GM12874 (cell line): ENCODE measurements around the gene ROBO3.

Experiments used
- TF ChIP-seq, protein P1 (sequence below): IDR thresholded peaks from 2 replicates; pipeline ENCODE4 v1.5.1; 2011; ENCODE audit warnings: low read depth, mild to moderate bottlenecking, control low read depth, low read length, moderate library complexity; ENCODE audit not compliant: insufficient read depth

ROBO3 gene

DNA sequence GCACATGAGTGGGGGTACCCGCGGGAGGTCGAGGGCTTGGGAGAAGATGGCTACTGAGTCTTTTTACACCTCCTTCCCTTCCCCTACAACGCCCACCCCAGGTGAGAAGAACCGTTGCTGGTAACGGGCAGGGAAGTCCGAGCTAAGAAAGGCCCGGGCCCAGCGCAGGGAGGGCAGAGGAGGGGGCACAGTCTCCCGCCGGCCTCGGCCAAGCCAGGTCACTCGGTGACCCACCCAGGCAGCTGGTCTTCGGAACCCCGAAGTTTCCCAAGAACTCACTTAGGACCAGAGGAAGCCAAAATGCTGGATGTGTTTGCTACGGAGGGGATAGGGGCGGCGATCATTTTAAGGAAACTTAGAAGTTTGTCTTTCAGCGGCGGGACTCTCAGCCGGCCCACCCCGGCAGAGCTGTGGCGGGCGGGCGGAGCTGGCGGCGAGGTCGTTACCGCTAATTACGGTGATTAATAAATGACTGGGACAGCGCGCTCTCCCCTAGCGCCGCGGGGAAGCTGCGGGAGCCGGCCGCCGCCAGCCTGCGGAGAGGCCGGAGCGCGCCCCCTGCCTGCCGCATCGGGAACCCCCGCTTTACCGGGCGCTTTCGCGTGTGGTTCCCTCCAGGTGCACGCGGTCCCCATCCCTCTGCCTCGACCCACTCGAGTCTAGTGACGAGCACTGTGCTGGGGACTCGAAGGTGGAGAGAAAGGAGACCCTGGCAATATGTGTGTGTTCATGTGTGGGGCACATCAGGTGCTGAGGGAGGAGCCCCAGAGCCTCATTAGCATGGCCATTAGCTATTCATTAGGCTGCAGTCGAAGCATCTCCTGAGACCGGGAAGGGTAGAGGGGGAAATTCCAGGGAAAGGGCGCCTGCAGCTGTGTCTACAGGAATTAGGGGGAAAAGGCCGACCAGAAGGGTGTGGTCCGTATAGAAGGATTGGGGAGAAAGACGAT lies 945 bp downstream of the ROBO3 start:
- TF ChIP-seq, protein P1, sequence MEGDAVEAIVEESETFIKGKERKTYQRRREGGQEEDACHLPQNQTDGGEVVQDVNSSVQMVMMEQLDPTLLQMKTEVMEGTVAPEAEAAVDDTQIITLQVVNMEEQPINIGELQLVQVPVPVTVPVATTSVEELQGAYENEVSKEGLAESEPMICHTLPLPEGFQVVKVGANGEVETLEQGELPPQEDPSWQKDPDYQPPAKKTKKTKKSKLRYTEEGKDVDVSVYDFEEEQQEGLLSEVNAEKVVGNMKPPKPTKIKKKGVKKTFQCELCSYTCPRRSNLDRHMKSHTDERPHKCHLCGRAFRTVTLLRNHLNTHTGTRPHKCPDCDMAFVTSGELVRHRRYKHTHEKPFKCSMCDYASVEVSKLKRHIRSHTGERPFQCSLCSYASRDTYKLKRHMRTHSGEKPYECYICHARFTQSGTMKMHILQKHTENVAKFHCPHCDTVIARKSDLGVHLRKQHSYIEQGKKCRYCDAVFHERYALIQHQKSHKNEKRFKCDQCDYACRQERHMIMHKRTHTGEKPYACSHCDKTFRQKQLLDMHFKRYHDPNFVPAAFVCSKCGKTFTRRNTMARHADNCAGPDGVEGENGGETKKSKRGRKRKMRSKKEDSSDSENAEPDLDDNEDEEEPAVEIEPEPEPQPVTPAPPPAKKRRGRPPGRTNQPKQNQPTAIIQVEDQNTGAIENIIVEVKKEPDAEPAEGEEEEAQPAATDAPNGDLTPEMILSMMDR = peak; percentile 57

DNA sequence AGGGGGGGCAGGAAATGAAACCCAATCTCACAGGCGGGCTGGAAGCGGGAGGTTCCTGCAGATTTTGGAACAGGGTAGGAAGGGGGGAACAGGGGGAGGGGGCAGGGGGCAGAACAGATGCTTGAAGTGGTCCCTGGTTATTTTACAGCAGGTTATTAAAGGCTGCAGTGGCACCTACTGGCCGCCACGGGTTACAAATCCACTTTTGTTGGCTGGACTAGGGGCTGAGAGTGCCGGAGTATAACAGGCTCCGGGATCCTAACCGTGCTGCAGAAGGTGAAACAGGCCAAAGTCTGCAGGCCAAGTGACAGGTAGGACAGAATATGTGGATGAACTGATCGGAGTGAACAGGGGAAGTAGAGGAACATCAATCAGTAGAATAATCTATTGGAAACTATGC lies 2.5 kb downstream of the ROBO3 start:
- TF ChIP-seq, protein P1 = peak; percentile 53

DNA sequence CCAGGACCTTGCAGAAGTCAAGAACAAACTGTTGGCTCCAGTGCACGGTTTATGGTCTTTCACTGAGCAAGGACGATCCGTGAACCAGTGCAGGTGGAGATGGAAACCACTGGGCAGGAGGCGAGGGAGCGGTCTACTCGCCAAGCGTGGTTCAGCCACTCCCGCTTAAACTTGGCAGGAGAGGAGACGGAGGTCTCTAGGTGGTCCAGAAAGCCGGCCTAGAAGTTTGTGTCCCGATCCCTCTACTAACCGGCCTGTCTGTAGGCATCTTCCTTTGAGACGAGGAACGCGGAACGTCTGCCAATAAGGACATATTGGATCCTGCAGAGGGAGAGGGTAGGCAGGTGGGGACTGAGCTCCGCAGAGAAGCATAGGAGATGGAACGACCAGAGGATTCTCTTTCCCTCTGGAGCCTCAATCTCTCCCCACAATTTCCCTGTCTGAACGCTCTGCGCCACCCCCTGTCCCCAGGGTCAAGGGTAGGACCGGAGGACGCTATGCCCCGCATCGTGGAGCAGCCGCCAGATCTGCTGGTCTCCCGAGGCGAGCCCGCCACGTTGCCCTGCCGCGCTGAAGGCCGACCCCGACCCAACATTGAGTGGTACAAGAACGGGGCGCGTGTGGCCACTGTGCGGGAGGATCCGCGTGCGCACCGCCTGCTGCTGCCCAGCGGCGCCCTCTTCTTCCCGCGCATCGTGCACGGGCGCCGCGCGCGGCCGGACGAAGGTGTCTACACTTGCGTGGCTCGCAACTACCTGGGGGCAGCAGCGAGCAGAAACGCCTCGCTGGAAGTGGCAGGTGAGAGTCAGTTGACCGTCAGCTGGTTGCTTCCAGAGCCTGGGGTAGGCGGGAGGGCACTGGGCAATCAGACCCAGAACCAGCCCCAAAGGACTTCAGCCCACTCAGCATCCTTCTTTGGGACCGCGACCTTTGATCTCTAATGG lies 3.4 kb downstream of the ROBO3 start:
- TF ChIP-seq, protein P1 = no peak

DNA sequence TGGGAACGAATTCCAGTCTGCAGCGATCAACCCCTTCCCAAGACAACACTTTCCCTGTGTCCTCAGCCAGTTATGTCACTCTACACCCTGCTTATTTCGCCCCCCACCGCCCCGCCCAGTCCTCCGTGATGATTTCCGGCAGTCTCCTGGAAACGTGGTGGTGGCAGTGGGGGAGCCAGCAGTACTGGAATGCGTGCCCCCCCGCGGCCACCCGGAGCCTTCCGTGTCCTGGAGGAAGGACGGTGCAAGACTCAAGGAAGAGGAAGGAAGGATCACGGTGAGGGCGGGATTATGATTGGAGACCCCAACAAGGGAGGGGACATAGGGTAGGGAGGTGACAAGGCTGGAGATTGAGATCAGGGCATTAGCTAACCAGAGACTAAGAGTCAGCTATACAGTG lies 4.1 kb downstream of the ROBO3 start:
- TF ChIP-seq, protein P1 = no peak

DNA sequence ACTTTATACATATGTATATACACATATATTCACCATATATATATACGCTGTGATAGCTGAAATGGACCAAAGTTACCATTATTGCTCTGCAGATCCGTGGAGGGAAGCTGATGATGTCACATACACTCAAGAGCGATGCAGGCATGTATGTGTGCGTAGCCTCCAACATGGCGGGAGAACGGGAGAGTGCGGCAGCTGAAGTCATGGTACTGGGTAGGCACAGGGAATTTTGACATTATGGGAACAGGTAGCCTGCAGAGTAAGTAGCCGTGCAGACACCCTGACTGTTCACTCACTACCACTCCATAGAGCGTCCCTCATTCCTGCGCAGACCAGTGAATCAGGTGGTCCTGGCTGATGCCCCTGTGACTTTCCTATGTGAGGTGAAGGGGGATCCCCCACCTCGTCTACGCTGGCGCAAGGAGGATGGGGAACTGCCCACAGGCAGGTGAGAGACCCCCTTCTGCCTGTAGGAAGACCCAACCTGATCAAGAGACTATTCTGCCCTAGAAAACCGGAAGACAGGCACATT lies 4.7 kb downstream of the ROBO3 start:
- TF ChIP-seq, protein P1 = no peak

DNA sequence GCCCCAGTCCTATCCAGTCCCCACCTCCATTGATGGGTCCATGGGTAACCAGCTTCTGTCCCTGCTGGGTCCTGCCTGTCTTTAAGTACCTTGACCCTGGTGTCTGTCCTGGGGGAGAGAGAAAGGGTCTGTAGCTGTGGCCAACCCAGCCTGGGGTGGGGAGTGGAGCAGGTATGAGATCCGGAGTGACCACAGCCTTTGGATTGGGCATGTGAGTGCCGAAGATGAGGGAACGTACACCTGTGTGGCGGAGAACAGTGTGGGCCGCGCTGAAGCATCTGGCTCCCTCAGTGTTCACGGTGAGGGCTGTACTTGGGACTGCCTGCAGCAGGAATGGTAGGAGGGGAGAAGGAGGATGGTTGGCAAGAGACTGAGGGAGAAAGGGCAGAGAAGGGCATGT lies 5.2 kb downstream of the ROBO3 start:
- TF ChIP-seq, protein P1 = no peak

DNA sequence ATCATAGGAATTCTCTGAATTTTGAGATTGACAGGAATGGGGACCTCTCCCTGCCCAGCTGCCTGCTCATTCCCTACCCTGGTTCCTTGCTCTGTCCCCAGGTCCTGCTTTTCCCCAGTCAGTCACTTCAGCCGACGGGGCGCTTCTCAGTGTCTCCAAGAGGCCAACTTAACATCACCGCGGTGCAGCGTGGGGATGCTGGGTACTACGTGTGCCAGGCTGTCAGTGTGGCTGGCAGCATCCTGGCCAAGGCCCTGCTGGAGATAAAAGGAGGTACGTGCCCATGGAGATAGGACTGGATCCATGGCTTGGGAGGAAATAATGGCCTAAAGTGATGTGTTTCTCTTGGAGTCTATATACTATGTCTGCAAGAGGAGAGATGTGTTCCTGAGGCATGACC lies 7.0 kb downstream of the ROBO3 start:
- TF ChIP-seq, protein P1 = no peak
